HG03159 (cell line): ENCODE data around the gene GRID1.
"Not testable (repeated sequence)": the region's sequence is repeated elsewhere in the genome, so short reads cannot be mapped to it uniquely, and the experiment has no call there.

Experiments
- ATAC-seq: cut with Tn5 transposase; IDR thresholded peaks from one replicate; pipeline ENCODE4 v1.9.1; 2021; ENCODE audit warnings: mild to moderate bottlenecking, moderate library complexity; ENCODE audit not compliant: unreplicated experiment

GRID1 gene

GRCh38 chr10:86255405-86256251, 111.0 kb downstream of the GRID1 start:
- ATAC-seq: no peak

- no peak for ATAC-seq
Observed at GRCh38 chr10:86254526-86255174, 111.9 kb downstream of the GRID1 start.

- no peak for ATAC-seq
Observed at GRCh38 chr10:86254081-86254480, 112.5 kb downstream of the GRID1 start.

GRCh38 chr10:86253091-86254072, 113.2 kb downstream of the GRID1 start:
- no peak for ATAC-seq

- ATAC-seq: no peak
Observed at GRCh38 chr10:86252556-86252955, 114.0 kb downstream of the GRID1 start.

GRCh38 chr10:86252079-86252478, 114.5 kb downstream of the GRID1 start:
- ATAC-seq: no peak

- no peak for ATAC-seq
Observed at GRCh38 chr10:86251426-86251825, 115.2 kb downstream of the GRID1 start.

GRCh38 chr10:86250399-86250798, 116.2 kb downstream of the GRID1 start:
- ATAC-seq: no peak

GRCh38 chr10:86249794-86250193, 116.8 kb downstream of the GRID1 start:
- no peak for ATAC-seq

GRCh38 chr10:86248062-86248461, 118.5 kb downstream of the GRID1 start:
- ATAC-seq: no peak

GRCh38 chr10:86247588-86247987, 119.0 kb downstream of the GRID1 start:
- no peak for ATAC-seq

- no peak for ATAC-seq
Observed at GRCh38 chr10:86247073-86247472, 119.5 kb downstream of the GRID1 start.

- ATAC-seq: no peak
Observed at GRCh38 chr10:86246279-86246940, 120.2 kb downstream of the GRID1 start.

GRCh38 chr10:86245015-86245394, 121.6 kb downstream of the GRID1 start:
- ATAC-seq: no peak

GRCh38 chr10:86244297-86245014, 122.1 kb downstream of the GRID1 start:
- ATAC-seq: no peak

GRCh38 chr10:86243651-86244155, 122.9 kb downstream of the GRID1 start:
- no peak for ATAC-seq

- no peak for ATAC-seq
Observed at GRCh38 chr10:86242761-86243160, 123.8 kb downstream of the GRID1 start.

- not testable (repeated sequence) for ATAC-seq
Observed at GRCh38 chr10:86238089-86238488, 128.5 kb downstream of the GRID1 start.

GRCh38 chr10:86234541-86235270, 131.9 kb downstream of the GRID1 start:
- ATAC-seq: no peak
